ENCODE results near the gene GPR171.

Gene GPR171

DNA sequence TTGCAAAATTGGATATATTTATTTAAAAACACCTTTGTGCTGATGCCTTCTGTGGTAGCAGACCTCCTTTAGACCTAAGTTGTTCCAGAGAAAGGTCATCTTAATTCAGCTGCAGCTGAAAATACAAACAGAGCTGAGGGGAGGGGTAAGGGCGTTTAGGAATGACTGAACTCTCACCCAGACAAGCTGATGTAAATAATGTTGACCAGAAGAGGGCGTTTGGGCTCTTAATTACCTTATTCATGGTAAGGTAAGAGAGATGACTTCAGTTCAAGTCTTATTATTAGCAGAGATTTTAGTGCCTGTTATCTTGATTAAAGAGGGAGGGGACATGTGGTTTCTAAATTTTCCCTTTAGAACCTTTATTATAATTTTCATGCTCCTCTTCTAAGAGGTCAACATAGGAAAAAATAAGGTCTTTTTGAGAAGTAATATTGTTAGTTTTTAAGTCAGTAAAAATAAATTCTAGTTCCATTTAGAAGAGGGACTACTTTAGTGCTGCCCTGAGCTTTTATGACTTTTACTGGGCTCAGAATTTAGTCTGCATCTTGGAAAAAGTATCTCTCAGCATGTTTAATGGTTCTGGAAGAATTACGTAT lies 46.3 kb downstream of the GPR171 start:
- no peak overlapping the region for H3K4me3 ChIP-seq
- DNase-seq: no peak
- intact Hi-C loops (cut with DNase I; ENCODE audit: low total_unique reads): no loop called here
- H3K9me3 ChIP-seq: no peaks in the 10 kb centered on the region
- TF ChIP-seq CTCF (IDR thresholded peaks at IDR 0.05): peak in 1 of 2 experiments; percentile 25
- H3K27me3 ChIP-seq: no peaks in the 10 kb centered on the region
- no peaks in the 10 kb centered on the region for H3K4me1 ChIP-seq
- H3K27ac ChIP-seq: no peak overlapping the region
- H3K36me3 ChIP-seq: no peaks in the 10 kb centered on the region

- Histone ChIP-seq H3K9me3 (no peaks in the 10 kb centered on the region), H3K4me1 (no peaks in the 10 kb centered on the region), H3K27me3 (no peaks in the 10 kb centered on the region), H3K36me3 (no peaks in the 10 kb centered on the region), H3K4me3 (no peak overlapping the region), H3K27ac (no peak overlapping the region)
- intact Hi-C loops (cut with DNase I; ENCODE audit: low total_unique reads): no loop called here
- no peak for DNase-seq
- TF ChIP-seq CTCF (IDR thresholded peaks at IDR 0.05): no peak
Measured at GRCh38 chr3:151155409-151156128, 47.4 kb downstream of the GPR171 start.

GRCh38 chr3:151154566-151154965 lies 48.5 kb downstream of the GPR171 start:
- Histone ChIP-seq H3K36me3 (no peaks in the 10 kb centered on the region), H3K27ac (no peak overlapping the region), H3K4me3 (no peak overlapping the region), H3K4me1 (no peaks in the 10 kb centered on the region), H3K9me3 (no peaks in the 10 kb centered on the region), H3K27me3 (no peaks in the 10 kb centered on the region)
- no peak for TF ChIP-seq CTCF (IDR thresholded peaks at IDR 0.05)
- no peak for DNase-seq
- intact Hi-C loops (cut with DNase I; ENCODE audit: low total_unique reads): no loop called here

DNA sequence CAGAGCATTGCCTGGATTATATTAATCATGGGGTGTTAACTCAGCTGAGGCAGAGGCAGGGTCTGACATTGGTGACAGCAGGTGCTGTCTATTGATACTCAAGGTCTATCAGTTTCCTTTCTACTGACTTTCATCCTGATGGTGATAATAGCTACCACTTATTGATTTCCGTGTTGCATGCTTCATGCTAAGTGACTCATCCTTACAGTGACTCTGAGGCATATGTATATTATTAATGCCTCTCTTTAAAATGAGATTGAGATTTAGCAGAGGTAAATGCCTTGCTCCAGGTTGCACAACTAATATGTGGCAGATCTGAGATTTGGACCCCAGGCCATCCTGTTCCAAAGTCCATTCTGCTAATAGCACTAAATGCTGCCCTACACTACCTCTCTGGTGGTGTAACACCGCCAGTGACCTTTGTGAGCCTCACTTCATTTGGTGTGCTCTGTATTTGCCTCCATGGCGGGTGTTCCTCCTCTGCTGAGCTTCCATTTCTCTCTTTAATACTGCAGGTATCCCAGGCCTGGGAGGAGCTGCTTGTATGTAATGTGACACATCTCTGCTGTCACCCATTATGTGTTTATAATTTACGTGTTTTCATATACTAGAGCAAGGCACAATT lies 50.4 kb downstream of the GPR171 start:
- TF ChIP-seq CTCF (IDR thresholded peaks at IDR 0.05): no peak
- intact Hi-C loops (cut with DNase I; ENCODE audit: low total_unique reads): no loop called here
- H3K9me3 ChIP-seq: no peaks in the 10 kb centered on the region

More for the DNA sequence above, 50.4 kb downstream of the GPR171 start:
- no peaks in the 10 kb centered on the region for H3K4me1 ChIP-seq
- no peak for DNase-seq
- no peaks in the 10 kb centered on the region for H3K36me3 ChIP-seq
- no peak overlapping the region for H3K27ac ChIP-seq
- H3K4me3 ChIP-seq: no peak overlapping the region
- no peaks in the 10 kb centered on the region for H3K27me3 ChIP-seq
